Ovary (tissue), 3 donors: ENCODE results near the gene TBL2.

Experiments
- CTCF ChIP-seq, 3 donors: fragments of 450-650 bp in 2 of 3; fragments of 200-600 bp in 1 of 3; IDR thresholded peaks; one replicate each; pipeline versions ENCODE4 v1.5.1 to v1.8.0; 2016 to 2022; ENCODE audit warnings: antibody characterized with exemption in 3 of 3, mild to moderate bottlenecking in 1 of 3
- EP300 ChIP-seq: sonication (generic); formaldehyde crosslinking; IDR thresholded peaks from one replicate; pipeline ENCODE4 v1.6.1; 2017; ENCODE audit warnings: antibody characterized with exemption
- POLR2A ChIP-seq: fragments of 450-650 bp; IDR thresholded peaks from one replicate; pipeline ENCODE4 v1.6.1; 2017; ENCODE audit warnings: antibody characterized with exemption, mild to moderate bottlenecking, moderate library complexity
- donor health status: DM: no; HTN: no; CAD: no.

- TF ChIP-seq POLR2A (no peak), CTCF (IDR thresholded peaks at IDR 0.05) (no peak), EP300 (no peak)
Observed at GRCh38 chr7:73519867-73520672, 58.3 kb downstream of the TBL2 start.
